Activated naive CD4-positive, alpha-beta T cell treated with anti-CD3 and anti-CD28 coated beads, Interleukin-2, amount 50 U/mL, for 24 hours (primary cell): ENCODE data around the gene MID1.

Experiments used
- H3K27ac Mint-ChIP-seq: one replicate; pipeline ENCODE4 v1.8.0; 2021; ENCODE audit warnings: mild to moderate bottlenecking, mixed read lengths
- H3K27me3 Mint-ChIP-seq: one replicate; pipeline ENCODE4 v1.8.0; 2021; ENCODE audit warnings: mixed read lengths
- H3K36me3 Mint-ChIP-seq: one replicate; pipeline ENCODE4 v1.8.0; 2021; ENCODE audit warnings: mixed read lengths
- H3K4me1 Mint-ChIP-seq: one replicate; pipeline ENCODE4 v1.8.0; 2021; ENCODE audit warnings: mixed read lengths
- H3K4me3 Mint-ChIP-seq: one replicate; pipeline ENCODE4 v1.8.0; 2021; ENCODE audit warnings: mild to moderate bottlenecking, mixed read lengths
- H3K9me3 Mint-ChIP-seq: one replicate; pipeline ENCODE4 v1.8.0; 2021; ENCODE audit warnings: mixed read lengths

Gene MID1

GRCh38 chrX:10507876-10508275 lies 112.5 kb downstream of the MID1 start:
- Mint-ChIP-seq H3K36me3 (no peaks in the 10 kb centered on the region), H3K9me3 (no peaks in the 10 kb centered on the region), H3K4me1 (no peaks in the 10 kb centered on the region), H3K27ac (no peak overlapping the region), H3K27me3 (no peaks in the 10 kb centered on the region), H3K4me3 (no peak overlapping the region)

- Mint-ChIP-seq H3K36me3 (no peaks in the 10 kb centered on the region), H3K9me3 (no peaks in the 10 kb centered on the region), H3K4me1 (no peaks in the 10 kb centered on the region), H3K27ac (no peak overlapping the region), H3K27me3 (no peaks in the 10 kb centered on the region), H3K4me3 (no peak overlapping the region)
Measured at GRCh38 chrX:10507181-10507580, 113.2 kb downstream of the MID1 start.

GRCh38 chrX:10506781-10507180 lies 113.6 kb downstream of the MID1 start:
- Mint-ChIP-seq H3K4me3 (no peak overlapping the region), H3K27me3 (no peaks in the 10 kb centered on the region), H3K27ac (no peak overlapping the region), H3K9me3 (no peaks in the 10 kb centered on the region), H3K36me3 (no peaks in the 10 kb centered on the region), H3K4me1 (no peaks in the 10 kb centered on the region)

- H3K27me3 Mint-ChIP-seq: no peaks in the 10 kb centered on the region
- no peaks in the 10 kb centered on the region for H3K4me1 Mint-ChIP-seq
- H3K9me3 Mint-ChIP-seq: no peaks in the 10 kb centered on the region
- H3K4me3 Mint-ChIP-seq: no peak overlapping the region
- H3K36me3 Mint-ChIP-seq: no peaks in the 10 kb centered on the region
- no peak overlapping the region for H3K27ac Mint-ChIP-seq
Measured at GRCh38 chrX:10505726-10506125, 114.7 kb downstream of the MID1 start.

GRCh38 chrX:10502961-10503360 lies 117.4 kb downstream of the MID1 start:
- no peak overlapping the region for H3K4me3 Mint-ChIP-seq
- H3K4me1 Mint-ChIP-seq: no peaks in the 10 kb centered on the region
- H3K27ac Mint-ChIP-seq: no peak overlapping the region
- H3K27me3 Mint-ChIP-seq: no peaks in the 10 kb centered on the region
- H3K9me3 Mint-ChIP-seq: no peaks in the 10 kb centered on the region
- H3K36me3 Mint-ChIP-seq: no peaks in the 10 kb centered on the region

- no peaks in the 10 kb centered on the region for H3K27me3 Mint-ChIP-seq
- no peaks in the 10 kb centered on the region for H3K4me1 Mint-ChIP-seq
- H3K9me3 Mint-ChIP-seq: no peaks in the 10 kb centered on the region
- H3K36me3 Mint-ChIP-seq: no peaks in the 10 kb centered on the region
- no peak overlapping the region for H3K27ac Mint-ChIP-seq
- H3K4me3 Mint-ChIP-seq: no peak overlapping the region
Measured at GRCh38 chrX:10501611-10502010, 118.8 kb downstream of the MID1 start.

GRCh38 chrX:10496345-10496965 lies 123.9 kb downstream of the MID1 start:
- Mint-ChIP-seq H3K4me3 (no peak overlapping the region), H3K4me1 (no peaks in the 10 kb centered on the region), H3K27ac (no peak overlapping the region), H3K36me3 (no peaks in the 10 kb centered on the region), H3K9me3 (no peaks in the 10 kb centered on the region), H3K27me3 (no peaks in the 10 kb centered on the region)

GRCh38 chrX:10495677-10496076 lies 124.7 kb downstream of the MID1 start:
- H3K27ac Mint-ChIP-seq: no peak overlapping the region
- H3K27me3 Mint-ChIP-seq: no peaks in the 10 kb centered on the region
- no peaks in the 10 kb centered on the region for H3K4me1 Mint-ChIP-seq
- no peak overlapping the region for H3K4me3 Mint-ChIP-seq
- H3K36me3 Mint-ChIP-seq: no peaks in the 10 kb centered on the region
- H3K9me3 Mint-ChIP-seq: no peaks in the 10 kb centered on the region

GRCh38 chrX:10492250-10492649 lies 128.1 kb downstream of the MID1 start:
- no peaks in the 10 kb centered on the region for H3K27me3 Mint-ChIP-seq
- no peaks in the 10 kb centered on the region for H3K36me3 Mint-ChIP-seq
- no peaks in the 10 kb centered on the region for H3K4me1 Mint-ChIP-seq
- no peak overlapping the region for H3K27ac Mint-ChIP-seq
- H3K4me3 Mint-ChIP-seq: no peak overlapping the region
- H3K9me3 Mint-ChIP-seq: no peaks in the 10 kb centered on the region

GRCh38 chrX:10486373-10486772 lies 134.0 kb downstream of the MID1 start:
- Mint-ChIP-seq H3K9me3 (no peaks in the 10 kb centered on the region), H3K36me3 (no peaks in the 10 kb centered on the region), H3K4me1 (no peaks in the 10 kb centered on the region), H3K27ac (no peak overlapping the region), H3K4me3 (no peak overlapping the region), H3K27me3 (no peaks in the 10 kb centered on the region)

- H3K4me3 Mint-ChIP-seq: no peak overlapping the region
- H3K27me3 Mint-ChIP-seq: no peaks in the 10 kb centered on the region
- H3K4me1 Mint-ChIP-seq: no peaks in the 10 kb centered on the region
- H3K27ac Mint-ChIP-seq: no peak overlapping the region
- no peaks in the 10 kb centered on the region for H3K9me3 Mint-ChIP-seq
- no peaks in the 10 kb centered on the region for H3K36me3 Mint-ChIP-seq
Measured at GRCh38 chrX:10485326-10485725, 135.1 kb downstream of the MID1 start.

GRCh38 chrX:10484683-10485247 lies 135.6 kb downstream of the MID1 start:
- no peak overlapping the region for H3K27ac Mint-ChIP-seq
- no peaks in the 10 kb centered on the region for H3K27me3 Mint-ChIP-seq
- H3K36me3 Mint-ChIP-seq: no peaks in the 10 kb centered on the region
- no peak overlapping the region for H3K4me3 Mint-ChIP-seq
- H3K9me3 Mint-ChIP-seq: no peaks in the 10 kb centered on the region
- H3K4me1 Mint-ChIP-seq: no peaks in the 10 kb centered on the region

GRCh38 chrX:10483191-10483831 lies 137.1 kb downstream of the MID1 start:
- Mint-ChIP-seq H3K4me3 (no peak overlapping the region), H3K4me1 (no peaks in the 10 kb centered on the region), H3K9me3 (no peaks in the 10 kb centered on the region), H3K36me3 (no peaks in the 10 kb centered on the region), H3K27me3 (no peaks in the 10 kb centered on the region), H3K27ac (no peak overlapping the region)

GRCh38 chrX:10482708-10483107 lies 137.7 kb downstream of the MID1 start:
- Mint-ChIP-seq H3K27ac (no peak overlapping the region), H3K27me3 (no peaks in the 10 kb centered on the region), H3K4me3 (no peak overlapping the region), H3K36me3 (no peaks in the 10 kb centered on the region), H3K9me3 (no peaks in the 10 kb centered on the region), H3K4me1 (no peaks in the 10 kb centered on the region)

- Mint-ChIP-seq H3K27ac (no peak overlapping the region), H3K36me3 (no peaks in the 10 kb centered on the region), H3K27me3 (no peaks in the 10 kb centered on the region), H3K4me1 (no peaks in the 10 kb centered on the region), H3K9me3 (no peaks in the 10 kb centered on the region), H3K4me3 (no peak overlapping the region)
Measured at GRCh38 chrX:10482261-10482660, 138.1 kb downstream of the MID1 start.

GRCh38 chrX:10480861-10481260 lies 139.5 kb downstream of the MID1 start:
- H3K27ac Mint-ChIP-seq: no peak overlapping the region
- no peaks in the 10 kb centered on the region for H3K36me3 Mint-ChIP-seq
- H3K4me3 Mint-ChIP-seq: no peak overlapping the region
- H3K27me3 Mint-ChIP-seq: no peaks in the 10 kb centered on the region
- H3K9me3 Mint-ChIP-seq: no peaks in the 10 kb centered on the region
- H3K4me1 Mint-ChIP-seq: no peaks in the 10 kb centered on the region

- Mint-ChIP-seq H3K4me1 (no peaks in the 10 kb centered on the region), H3K27ac (no peak overlapping the region), H3K36me3 (no peaks in the 10 kb centered on the region), H3K9me3 (no peaks in the 10 kb centered on the region), H3K27me3 (no peaks in the 10 kb centered on the region), H3K4me3 (no peak overlapping the region)
Measured at GRCh38 chrX:10479508-10479907, 140.9 kb downstream of the MID1 start.
